Activated B cell treated with CpG ODN at 0.5 μM for 24 hours (primary cell): ENCODE results near the gene TBC1D13. TPM values are rescaled to one million over a fixed set of nuclear protein-coding genes. Genes with fewer than 3 reads are reported as not detected.
"Not testable (repeated sequence)": the region's sequence is repeated elsewhere in the genome, so short reads cannot be mapped to it uniquely, and the experiment has no call there.

ENCODE experiments used
- ATAC-seq: fragments of 200-7000 bp; cut with Tn5 transposase; one replicate; pipeline ENCODE4 v1.10.0; 2021; ENCODE audit warnings: low read depth, mild to moderate bottlenecking, moderate library complexity
- CTCF ChIA-PET: fragments of 350-600 bp; sonication (Branson Sonifier 250); formaldehyde crosslinking; loops from one replicate; lab custom pipeline; 2021; ENCODE audit warnings: antibody characterized with exemption; lab: Charles Lee
- POLR2A ChIA-PET: fragments of 350-600 bp; sonication (Branson Sonifier 250); formaldehyde crosslinking; loops from one replicate; lab custom pipeline; 2021; ENCODE audit warnings: antibody characterized with exemption; lab: Charles Lee
- DNase-seq: peaks from one replicate; pipeline ENCODE4 v3.0.0; 2022
- H3K27ac Mint-ChIP-seq: one replicate; pipeline ENCODE4 v1.8.0; 2020; ENCODE audit warnings: mixed read lengths
- H3K27me3 Mint-ChIP-seq: one replicate; pipeline ENCODE4 v1.8.0; 2021; ENCODE audit warnings: mixed read lengths
- H3K36me3 Mint-ChIP-seq: one replicate; pipeline ENCODE4 v1.8.0; 2021; ENCODE audit warnings: low read depth, mixed read lengths
- H3K4me1 Mint-ChIP-seq: one replicate; pipeline ENCODE4 v1.8.0; 2021; ENCODE audit warnings: mixed read lengths
- H3K4me3 Mint-ChIP-seq: one replicate; pipeline ENCODE4 v1.8.0; 2020; ENCODE audit warnings: mild to moderate bottlenecking, mixed read lengths
- H3K9me3 Mint-ChIP-seq: one replicate; pipeline ENCODE4 v1.8.0; 2020; ENCODE audit warnings: mixed read lengths
- intact Hi-C: fragments of 100-400 bp; cut with micrococcal nuclease; formaldehyde crosslinking; loops from one replicate; pipeline ENCODE4 v1.15.1; 2024
- total RNA-seq: library from RNA; stranded (reverse); gene quantifications from 2 replicates; pipeline ENCODE4 v1.2.3, GENCODE V29; 2022
- TF ChIP-seq, protein P1 (sequence below): fragments of 200-600 bp; IDR thresholded peaks from one replicate; pipeline ENCODE4 v1.8.0; 2022; ENCODE audit warnings: antibody characterized with exemption, mild to moderate bottlenecking

TBC1D13 gene
- total RNA-seq, 1 donor from 2014 or later, result 26.4 TPM

DNA sequence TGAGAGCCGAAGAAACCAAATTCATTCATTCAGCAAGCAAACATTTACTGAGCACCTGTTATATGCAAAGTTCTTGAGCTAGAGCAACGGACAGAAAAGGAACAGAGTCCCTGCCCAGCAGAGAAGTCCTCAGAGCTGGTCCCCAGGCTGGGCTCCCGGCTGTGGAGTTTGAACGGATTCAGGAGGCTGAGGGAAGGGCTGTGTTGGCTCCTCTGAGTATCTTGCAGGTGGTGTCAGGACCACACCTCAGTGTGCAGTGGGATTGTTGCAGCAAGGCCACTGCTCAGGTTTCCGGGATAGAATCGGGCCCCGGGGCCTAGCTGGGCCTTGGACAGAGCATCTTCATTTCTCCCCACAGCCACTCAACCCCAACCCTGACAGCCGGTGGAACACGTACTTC lies 5.1 kb downstream of the TBC1D13 start:
- H3K4me3 Mint-ChIP-seq, result no peak overlapping the region
- ChIA-PET CTCF (no interaction called here), POLR2A (interaction anchor here (0.6 to 0.7 kb wide), 2 partner anchors 94 to 215 kb away, joined by 3 read pairs; no protein-coding TSS in a partner anchor)
- no peaks in the 10 kb centered on the region for H3K27me3 Mint-ChIP-seq
- H3K27ac Mint-ChIP-seq, result no peak overlapping the region
- ATAC-seq, result no peak
- no peaks in the 10 kb centered on the region for H3K9me3 Mint-ChIP-seq
- no peak for DNase-seq
- H3K4me1 Mint-ChIP-seq, result peaks cover 15% of the 10 kb centered on the region
- TF ChIP-seq, protein P1, sequence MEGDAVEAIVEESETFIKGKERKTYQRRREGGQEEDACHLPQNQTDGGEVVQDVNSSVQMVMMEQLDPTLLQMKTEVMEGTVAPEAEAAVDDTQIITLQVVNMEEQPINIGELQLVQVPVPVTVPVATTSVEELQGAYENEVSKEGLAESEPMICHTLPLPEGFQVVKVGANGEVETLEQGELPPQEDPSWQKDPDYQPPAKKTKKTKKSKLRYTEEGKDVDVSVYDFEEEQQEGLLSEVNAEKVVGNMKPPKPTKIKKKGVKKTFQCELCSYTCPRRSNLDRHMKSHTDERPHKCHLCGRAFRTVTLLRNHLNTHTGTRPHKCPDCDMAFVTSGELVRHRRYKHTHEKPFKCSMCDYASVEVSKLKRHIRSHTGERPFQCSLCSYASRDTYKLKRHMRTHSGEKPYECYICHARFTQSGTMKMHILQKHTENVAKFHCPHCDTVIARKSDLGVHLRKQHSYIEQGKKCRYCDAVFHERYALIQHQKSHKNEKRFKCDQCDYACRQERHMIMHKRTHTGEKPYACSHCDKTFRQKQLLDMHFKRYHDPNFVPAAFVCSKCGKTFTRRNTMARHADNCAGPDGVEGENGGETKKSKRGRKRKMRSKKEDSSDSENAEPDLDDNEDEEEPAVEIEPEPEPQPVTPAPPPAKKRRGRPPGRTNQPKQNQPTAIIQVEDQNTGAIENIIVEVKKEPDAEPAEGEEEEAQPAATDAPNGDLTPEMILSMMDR, result no peak
- intact Hi-C loops, result no loop called here
- H3K36me3 Mint-ChIP-seq, result peaks cover 65% of the 10 kb centered on the region

DNA sequence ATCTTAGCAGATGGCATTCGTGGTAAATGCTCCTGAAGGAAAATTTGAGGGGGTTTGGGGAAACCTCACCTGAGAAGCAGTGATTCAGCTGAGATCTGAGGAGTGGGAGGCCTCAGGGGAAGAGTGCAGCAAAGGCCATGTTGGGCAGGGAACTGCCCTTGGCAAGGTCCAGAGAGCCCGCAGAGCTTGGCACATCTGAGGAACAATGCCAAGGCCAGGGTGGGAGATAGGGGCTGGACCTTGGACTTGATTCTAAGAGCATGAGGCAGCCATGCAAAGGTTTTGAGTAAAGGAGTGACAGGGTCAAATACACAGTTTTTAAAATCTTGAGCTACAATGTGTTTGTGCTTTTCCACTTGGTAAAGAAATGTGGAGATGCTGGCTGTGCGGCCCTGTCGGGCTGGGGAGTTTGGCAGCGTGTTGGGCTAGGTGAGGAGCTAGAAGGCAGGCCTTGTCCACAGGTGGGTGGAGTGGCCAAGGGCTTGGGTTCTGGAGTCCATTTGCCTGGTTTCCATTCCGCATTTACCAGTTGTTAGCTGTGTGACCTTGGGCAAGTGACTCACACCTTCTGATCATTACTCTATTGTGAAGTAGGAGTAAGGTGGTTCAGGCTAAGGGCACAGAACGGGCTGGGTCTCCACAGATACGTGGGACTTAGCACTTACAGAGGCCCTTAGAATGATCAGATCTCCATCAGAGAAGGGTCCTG lies 6.1 kb downstream of the TBC1D13 start:
- Mint-ChIP-seq H3K36me3 (peaks cover 70% of the 10 kb centered on the region), H3K27me3 (no peaks in the 10 kb centered on the region), H3K4me3 (no peak overlapping the region), H3K27ac (no peak overlapping the region), H3K9me3 (no peaks in the 10 kb centered on the region), H3K4me1 (peaks cover 9% of the 10 kb centered on the region)
- ATAC-seq (no peak), DNase-seq (no peak)
- ChIA-PET CTCF (no interaction called here), POLR2A (interaction anchor here (0.5 to 0.7 kb wide), 2 partner anchors 214 to 306 kb away, joined by 3 read pairs; no protein-coding TSS in a partner anchor)
- intact Hi-C loops, result no loop called here
- TF ChIP-seq, protein P1, result no peak

DNA sequence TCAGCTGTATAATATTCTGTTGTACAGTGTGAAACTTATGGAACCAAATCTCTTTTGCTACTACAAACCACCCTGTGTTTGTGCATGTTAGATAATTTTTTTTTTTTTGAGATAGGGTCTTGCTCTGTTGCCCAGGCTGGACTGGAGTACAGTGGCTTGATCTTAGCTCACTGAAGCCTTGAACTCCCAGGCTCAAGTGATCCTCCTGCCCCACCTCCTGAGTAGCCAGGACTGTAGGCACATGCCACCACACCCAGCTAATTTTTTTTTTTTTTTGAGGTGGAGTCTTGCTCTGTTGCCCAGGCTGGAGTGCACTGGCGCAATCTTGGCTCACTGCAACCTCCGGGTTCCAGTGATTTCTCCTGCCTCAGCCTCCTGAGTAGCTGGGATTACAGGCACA lies 7.9 kb downstream of the TBC1D13 start:
- intact Hi-C loops, H3K4me1 Mint-ChIP-seq, CTCF ChIA-PET, DNase-seq, ATAC-seq, H3K27ac Mint-ChIP-seq, H3K27me3 Mint-ChIP-seq, H3K9me3 Mint-ChIP-seq, H3K4me3 Mint-ChIP-seq: not testable (repeated sequence)
- POLR2A ChIA-PET, result interaction anchor here (0.5 to 0.7 kb wide), 4 partner anchors 21 to 1472 kb away, joined by 3 to 9 read pairs (median 6); no protein-coding TSS in a partner anchor
- H3K36me3 Mint-ChIP-seq, result peaks cover 79% of the 10 kb centered on the region

DNA sequence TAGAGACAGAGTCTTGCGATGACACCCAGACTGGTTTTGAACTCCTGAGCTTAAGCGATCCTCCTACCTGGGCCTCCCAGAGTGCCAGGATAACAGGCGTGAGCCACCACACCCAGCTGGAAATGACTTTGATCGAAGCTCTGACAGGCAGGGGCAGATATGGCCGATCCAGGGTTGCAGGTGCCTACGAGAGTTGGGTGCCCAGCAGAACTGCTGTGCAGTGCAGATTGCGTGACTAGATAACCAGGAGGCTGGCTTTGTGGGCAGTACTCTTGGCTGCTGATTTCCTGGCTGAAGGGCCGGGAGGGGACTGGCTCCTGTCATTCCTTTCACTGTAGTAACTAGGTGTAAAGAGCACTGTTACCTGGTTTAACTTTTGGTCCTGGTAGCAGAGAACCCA lies 11.8 kb downstream of the TBC1D13 start:
- ATAC-seq, result no peak
- TF ChIP-seq, protein P1, result no peak
- no peak for DNase-seq
- Mint-ChIP-seq H3K9me3 (no peaks in the 10 kb centered on the region), H3K4me1 (peaks cover under 1% of the 10 kb centered on the region), H3K27ac (no peak overlapping the region), H3K36me3 (peaks cover 72% of the 10 kb centered on the region), H3K4me3 (no peak overlapping the region), H3K27me3 (no peaks in the 10 kb centered on the region)
- intact Hi-C loops, result no loop called here
- ChIA-PET CTCF (interaction anchor here (1.1 kb wide), 1 partner anchor 20 kb away, joined by 3 read pairs; the partner anchor contains the start of gene ENDOG), POLR2A (interaction anchor here (1.2 kb wide), 1 partner anchor 75 kb away, joined by 3 read pairs; the partner anchor contains the start of gene ZDHHC12)

DNA sequence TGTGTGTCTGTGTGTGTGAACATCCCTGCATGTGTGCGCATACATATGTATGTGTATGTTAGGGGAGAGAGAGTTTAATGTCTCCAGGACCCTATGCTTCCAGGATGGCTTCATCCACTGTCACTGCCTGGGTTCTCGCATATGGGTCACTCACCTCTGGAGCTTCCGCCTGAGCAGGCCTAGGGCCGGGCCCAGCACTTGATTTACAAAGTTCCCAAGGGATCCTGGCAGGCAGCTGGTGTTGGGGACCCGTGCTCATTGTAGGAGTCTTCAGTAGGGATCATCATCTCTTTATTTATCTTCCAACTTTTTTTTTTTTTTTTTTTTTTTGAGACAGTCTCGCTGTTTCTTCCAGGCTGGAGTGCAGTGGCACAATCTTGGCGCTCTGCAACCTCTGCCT lies 13.0 kb downstream of the TBC1D13 start:
- intact Hi-C loops, result no loop called here
- ATAC-seq, result no peak
- ChIA-PET POLR2A (no interaction called here), CTCF (no interaction called here)
- H3K36me3 Mint-ChIP-seq, result peaks cover 67% of the 10 kb centered on the region
- no peak for DNase-seq
- H3K4me1 Mint-ChIP-seq, result no peaks in the 10 kb centered on the region
- no peak overlapping the region for H3K27ac Mint-ChIP-seq
- no peak overlapping the region for H3K4me3 Mint-ChIP-seq
- TF ChIP-seq, protein P1, result no peak
- H3K9me3 Mint-ChIP-seq, result no peaks in the 10 kb centered on the region
- H3K27me3 Mint-ChIP-seq, result no peaks in the 10 kb centered on the region
